SK-N-SH treated with all-trans-retinoic acid at 6 μM for 48 hours (cell line): ENCODE results near the gene TFEB.

Experiments
- BACH2 ChIP-seq: fragments of 250-450 bp; sonication (Bioruptor Pico); IDR thresholded peaks from 2 replicates; pipeline ENCODE4 v1.9.0; 2021; ENCODE audit warnings: mild to moderate bottlenecking, borderline replicate concordance
- ESRRG ChIP-seq: fragments of 250-450 bp; sonication (Bioruptor Pico); IDR thresholded peaks from 2 replicates; pipeline ENCODE4 v1.6.1; 2021; ENCODE audit warnings: mild to moderate bottlenecking
- RARB ChIP-seq: fragments of 250-450 bp; sonication (Bioruptor Pico); IDR thresholded peaks from 2 replicates; pipeline ENCODE4 v1.8.0; 2021; ENCODE audit warnings: mild to moderate bottlenecking, moderate library complexity
- SNAI2 ChIP-seq: fragments of 250-450 bp; sonication (Bioruptor Pico); IDR thresholded peaks from 2 replicates; pipeline ENCODE4 v1.5.0; 2020; ENCODE audit warnings: mild to moderate bottlenecking, moderate library complexity
- TCF4 ChIP-seq: fragments of 250-450 bp; sonication (Bioruptor Pico); IDR thresholded peaks from 2 replicates; pipeline ENCODE4 v1.8.0; 2021; ENCODE audit warnings: mild to moderate bottlenecking, moderate library complexity, borderline replicate concordance
- ZFP30 ChIP-seq: fragments of 450-650 bp; formaldehyde crosslinking; IDR thresholded peaks from 2 replicates; pipeline ENCODE4 v1.5.0; 2022; ENCODE audit warnings: mild to moderate bottlenecking, moderate library complexity
- ZNF8 ChIP-seq: fragments of 450-650 bp; formaldehyde crosslinking; IDR thresholded peaks from 2 replicates; pipeline ENCODE4 v1.5.0; 2020; ENCODE audit warnings: mild to moderate bottlenecking, moderate library complexity
- TF ChIP-seq, protein P1 (sequence below): fragments of 250-450 bp; sonication (Bioruptor Pico); IDR thresholded peaks from 2 replicates; pipeline ENCODE4 v1.8.0; 2020; ENCODE audit warnings: mild to moderate bottlenecking, moderate library complexity, borderline replicate concordance
- TF ChIP-seq, protein P2 (sequence below): fragments of 250-450 bp; sonication (Bioruptor Pico); IDR thresholded peaks from 2 replicates; pipeline ENCODE4 v1.8.0; 2021; ENCODE audit warnings: low read depth, mild to moderate bottlenecking, moderate library complexity, borderline replicate concordance

DNA sequence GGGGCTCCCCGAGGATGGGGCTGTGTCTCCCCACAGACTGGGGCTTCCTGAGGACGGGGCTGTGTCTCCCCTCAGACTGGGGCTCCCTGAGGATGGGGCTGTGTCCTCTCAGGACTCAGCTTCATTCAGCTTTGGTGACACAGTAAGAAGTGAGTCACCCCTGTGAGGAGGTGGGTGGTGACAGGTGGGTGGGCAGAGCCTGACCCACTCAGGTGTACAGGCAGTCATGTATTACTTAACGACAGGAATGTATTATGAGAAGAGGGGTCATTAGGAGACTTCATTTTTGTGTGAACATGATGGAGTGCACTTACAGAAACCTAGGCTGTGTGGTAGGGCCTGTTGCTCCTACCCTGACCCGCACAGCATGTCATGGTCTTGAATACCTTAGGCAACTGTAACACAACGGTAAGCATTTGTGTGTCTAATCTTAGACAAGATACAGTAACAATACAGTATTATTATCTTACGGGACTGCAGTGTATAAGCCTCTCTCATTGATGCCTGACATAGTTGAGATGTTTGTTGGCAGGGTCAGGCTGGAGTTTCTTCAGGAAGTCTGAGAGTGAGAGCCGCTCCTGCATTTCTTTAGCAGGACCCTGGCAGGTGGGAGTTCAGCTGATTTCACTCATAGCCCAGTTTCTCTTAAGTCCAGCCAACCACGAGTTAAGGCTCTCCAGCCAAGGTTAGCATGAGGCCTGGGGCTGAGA lies 22.7 kb upstream of the TFEB start:
- TF ChIP-seq BACH2 (CRISPR knock-in tag) (no peak), RARB (CRISPR knock-in tag) (no peak), ZNF8 (no peak), SNAI2 (CRISPR knock-in tag) (no peak), ZFP30 (CRISPR knock-in tag) (no peak), ESRRG (CRISPR knock-in tag) (no peak), TCF4 (CRISPR knock-in tag) (no peak)
- TF ChIP-seq, protein P1, sequence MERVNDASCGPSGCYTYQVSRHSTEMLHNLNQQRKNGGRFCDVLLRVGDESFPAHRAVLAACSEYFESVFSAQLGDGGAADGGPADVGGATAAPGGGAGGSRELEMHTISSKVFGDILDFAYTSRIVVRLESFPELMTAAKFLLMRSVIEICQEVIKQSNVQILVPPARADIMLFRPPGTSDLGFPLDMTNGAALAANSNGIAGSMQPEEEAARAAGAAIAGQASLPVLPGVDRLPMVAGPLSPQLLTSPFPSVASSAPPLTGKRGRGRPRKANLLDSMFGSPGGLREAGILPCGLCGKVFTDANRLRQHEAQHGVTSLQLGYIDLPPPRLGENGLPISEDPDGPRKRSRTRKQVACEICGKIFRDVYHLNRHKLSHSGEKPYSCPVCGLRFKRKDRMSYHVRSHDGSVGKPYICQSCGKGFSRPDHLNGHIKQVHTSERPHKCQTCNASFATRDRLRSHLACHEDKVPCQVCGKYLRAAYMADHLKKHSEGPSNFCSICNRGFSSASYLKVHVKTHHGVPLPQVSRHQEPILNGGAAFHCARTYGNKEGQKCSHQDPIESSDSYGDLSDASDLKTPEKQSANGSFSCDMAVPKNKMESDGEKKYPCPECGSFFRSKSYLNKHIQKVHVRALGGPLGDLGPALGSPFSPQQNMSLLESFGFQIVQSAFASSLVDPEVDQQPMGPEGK, result no peak
- TF ChIP-seq, protein P2, sequence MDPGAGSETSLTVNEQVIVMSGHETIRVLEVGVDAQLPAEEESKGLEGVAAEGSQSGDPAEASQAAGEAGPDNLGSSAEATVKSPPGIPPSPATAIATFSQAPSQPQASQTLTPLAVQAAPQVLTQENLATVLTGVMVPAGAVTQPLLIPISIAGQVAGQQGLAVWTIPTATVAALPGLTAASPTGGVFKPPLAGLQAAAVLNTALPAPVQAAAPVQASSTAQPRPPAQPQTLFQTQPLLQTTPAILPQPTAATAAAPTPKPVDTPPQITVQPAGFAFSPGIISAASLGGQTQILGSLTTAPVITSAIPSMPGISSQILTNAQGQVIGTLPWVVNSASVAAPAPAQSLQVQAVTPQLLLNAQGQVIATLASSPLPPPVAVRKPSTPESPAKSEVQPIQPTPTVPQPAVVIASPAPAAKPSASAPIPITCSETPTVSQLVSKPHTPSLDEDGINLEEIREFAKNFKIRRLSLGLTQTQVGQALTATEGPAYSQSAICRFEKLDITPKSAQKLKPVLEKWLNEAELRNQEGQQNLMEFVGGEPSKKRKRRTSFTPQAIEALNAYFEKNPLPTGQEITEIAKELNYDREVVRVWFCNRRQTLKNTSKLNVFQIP, result no peak
